H1 (cell line): ENCODE measurements around the gene DTNB.

Experiments
- CREB1 ChIP-seq: IDR thresholded peaks from 2 replicates; pipeline ENCODE4 v1.6.1; 2012; ENCODE audit warnings: inconsistent platforms
- CTCF ChIP-seq, 3 experiments: IDR thresholded peaks; 1 replicate in 2 of 3; 2 replicates in 1 of 3; pipeline versions ENCODE4 v1.5.1 to v1.6.1; 2011; ENCODE audit warnings: low read length in 3 of 3, mild to moderate bottlenecking in 3 of 3, inconsistent platforms in 2 of 3, low read depth in 1 of 3, moderate library complexity in 1 of 3; ENCODE audit not compliant: insufficient read depth in 1 of 3; ENCODE audit errors: control extremely low read depth in 1 of 3
- MAX ChIP-seq: IDR thresholded peaks from 2 replicates; pipeline ENCODE4 v1.6.1; 2012; ENCODE audit warnings: inconsistent platforms
- POLR2AphosphoS5 ChIP-seq: IDR thresholded peaks from 2 replicates; pipeline ENCODE4 v1.6.1; 2011; ENCODE audit warnings: low read depth, low read length
- RFX5 ChIP-seq: IDR thresholded peaks from 2 replicates; pipeline ENCODE4 v1.6.1; 2011; ENCODE audit warnings: low read depth, low read length, improper control_type of control experiment, borderline replicate concordance
- SIN3A ChIP-seq, 2 experiments: IDR thresholded peaks in 1 of 2; conservative IDR thresholded peaks in 1 of 2; 2 replicates each; pipeline ENCODE4 v1.6.1; 2011 to 2012; ENCODE audit warnings: low read length in 2 of 2, improper control_type of control experiment in 1 of 2, low read depth in 1 of 2, mild to moderate bottlenecking in 1 of 2
- TAF7 ChIP-seq: optimal IDR thresholded peaks from 2 replicates; pipeline ENCODE3; 2011; ENCODE audit warnings: low read depth, mild to moderate bottlenecking, inconsistent platforms, low read length, moderate library complexity, borderline replicate concordance
- ZNF274 ChIP-seq: IDR thresholded peaks from 2 replicates; pipeline ENCODE4 v1.7.0; 2012; ENCODE audit warnings: low read length, borderline replicate concordance; ENCODE audit errors: extremely low read depth

- TF ChIP-seq MAX: no peak
- TF ChIP-seq CREB1: no peak
- TF ChIP-seq SIN3A (conservative IDR thresholded peaks at IDR 0.05 in 1 of 2, IDR thresholded peaks at IDR 0.05 in 1 of 2; ENCODE audit: low read depth in 1 of 2, low read length in 2 of 2): no peak
- TF ChIP-seq POLR2AphosphoS5: no peak
- TF ChIP-seq TAF7: no peak
- no peak for TF ChIP-seq CTCF (IDR thresholded peaks at IDR 0.05; ENCODE audit: control extremely low read depth in 1 of 3, insufficient read depth in 1 of 3, low read depth in 1 of 3, low read length in 3 of 3)
- TF ChIP-seq RFX5: no peak
- no peak for TF ChIP-seq ZNF274
Observed at GRCh38 chr2:25595393-25595792, 78.0 kb downstream of the DTNB start.
